RPMI8226 (cell line): ENCODE measurements around the gene MT1HL1.
A peak's percentile ranks its signal among the peaks of the same experiment; 100 is the strongest.
"Not testable (repeated sequence)": the region's sequence is repeated elsewhere in the genome, so short reads cannot be mapped to it uniquely, and the experiment has no call there.

Experiments
- DNase-seq: peaks from one replicate; pipeline ENCODE4 v3.0.0-alpha.2; 2015

MT1HL1 gene

DNA sequence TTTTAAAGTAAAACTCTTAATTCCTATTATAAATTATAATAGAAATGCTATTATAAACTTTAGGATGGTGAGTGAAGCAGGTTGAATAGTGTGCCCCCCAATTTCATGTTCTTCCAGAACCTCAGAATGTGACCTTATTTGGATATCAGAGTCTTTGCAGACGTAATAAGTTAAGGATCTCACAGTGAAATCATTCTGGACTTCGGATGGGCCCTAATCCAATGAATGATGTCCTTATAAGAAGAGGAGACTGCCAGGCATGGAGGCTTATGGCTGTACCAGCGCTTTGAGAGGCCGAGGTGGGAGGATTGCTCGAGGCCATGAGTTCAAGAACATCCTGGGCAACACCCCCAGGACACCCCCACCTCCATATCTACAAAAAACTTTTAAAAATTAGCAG lies 9.4 kb upstream of the MT1HL1 start:
- DNase-seq = no peak

DNA sequence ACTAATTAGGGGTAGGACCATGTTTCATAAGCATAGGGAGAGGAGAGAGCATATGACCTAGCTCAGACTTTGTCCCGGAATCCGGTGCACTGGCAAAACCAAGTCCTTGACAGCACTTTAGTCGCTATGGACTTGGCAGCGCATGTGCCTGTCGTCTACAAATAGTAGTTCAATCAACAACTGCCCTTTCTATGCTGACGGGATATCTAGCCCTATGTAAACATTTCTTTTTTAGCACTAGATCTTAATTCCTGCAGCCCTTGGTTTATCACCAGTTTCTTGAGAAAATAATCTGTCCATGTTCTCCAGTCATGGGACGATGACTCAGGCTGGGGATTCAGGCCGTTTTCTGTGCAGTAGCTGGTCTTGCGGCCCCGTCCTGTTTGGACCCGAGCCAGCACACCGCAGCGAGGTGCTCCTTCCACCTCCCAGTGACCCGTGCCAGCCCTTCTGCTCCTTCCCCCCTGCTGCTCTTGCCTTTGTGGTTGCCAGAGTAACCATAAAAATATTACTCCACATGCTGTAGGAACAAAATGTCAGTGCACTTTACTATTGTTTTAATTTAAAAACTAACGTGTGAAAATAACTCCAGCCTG lies 8.6 kb upstream of the MT1HL1 start:
- peak; percentile 87 for DNase-seq

DNA sequence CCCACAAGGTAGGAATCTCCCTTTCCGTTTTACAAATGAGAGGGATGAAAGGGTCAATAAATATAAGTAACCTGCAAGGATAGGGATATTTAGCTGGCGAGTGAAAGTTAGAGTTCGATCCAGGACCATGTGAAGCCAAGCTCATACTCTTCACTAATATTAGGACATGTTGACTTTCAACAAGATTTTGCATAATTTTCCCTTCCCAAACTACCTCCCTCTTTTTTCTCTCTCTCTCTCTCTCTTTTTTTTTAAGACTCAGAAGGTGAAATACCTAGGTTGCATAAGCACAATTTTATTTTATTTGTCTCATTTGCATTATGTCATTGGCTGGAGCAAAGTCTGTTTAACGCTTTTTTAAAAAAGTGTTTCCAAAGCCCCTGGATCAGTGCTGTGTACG lies 8.1 kb upstream of the MT1HL1 start:
- no peak for DNase-seq

DNA sequence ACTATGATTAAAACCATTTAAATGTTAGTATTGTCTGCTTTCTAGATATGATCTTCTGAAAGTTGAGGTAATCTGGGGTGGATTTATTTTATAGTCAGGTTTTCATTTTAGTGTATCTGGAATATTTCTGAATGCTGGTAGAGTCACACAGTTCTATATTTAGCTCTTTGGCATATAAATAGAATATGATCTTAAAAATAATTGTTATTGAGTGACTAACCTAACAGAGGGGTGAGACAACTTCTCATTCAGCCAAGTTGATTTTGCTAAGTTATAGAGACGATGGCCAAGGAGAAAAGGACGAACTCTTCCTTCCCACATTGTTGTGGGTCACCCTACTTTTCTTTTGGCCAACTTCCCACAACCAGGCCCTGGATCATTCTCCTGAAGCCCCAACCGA lies 7.2 kb upstream of the MT1HL1 start:
- no peak for DNase-seq

DNA sequence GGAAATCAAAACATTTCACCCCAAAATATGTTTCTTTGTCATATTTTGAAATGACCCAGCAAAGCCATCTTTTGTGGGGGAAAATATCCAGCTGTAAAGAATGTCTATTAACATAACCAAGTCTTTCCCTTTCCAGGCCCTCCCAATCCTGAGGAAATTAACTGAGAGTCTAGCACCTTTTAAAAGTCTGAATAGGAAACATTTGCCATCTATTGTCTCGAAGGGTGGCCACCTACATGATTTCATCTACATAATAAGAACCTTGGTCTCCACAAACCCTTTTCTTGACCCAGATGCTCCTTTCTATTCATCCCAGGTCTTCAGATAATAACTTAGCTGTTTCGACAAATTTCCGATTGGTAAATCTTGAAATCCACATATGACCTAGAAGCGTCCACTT lies 5.4 kb upstream of the MT1HL1 start:
- DNase-seq = no peak

DNA sequence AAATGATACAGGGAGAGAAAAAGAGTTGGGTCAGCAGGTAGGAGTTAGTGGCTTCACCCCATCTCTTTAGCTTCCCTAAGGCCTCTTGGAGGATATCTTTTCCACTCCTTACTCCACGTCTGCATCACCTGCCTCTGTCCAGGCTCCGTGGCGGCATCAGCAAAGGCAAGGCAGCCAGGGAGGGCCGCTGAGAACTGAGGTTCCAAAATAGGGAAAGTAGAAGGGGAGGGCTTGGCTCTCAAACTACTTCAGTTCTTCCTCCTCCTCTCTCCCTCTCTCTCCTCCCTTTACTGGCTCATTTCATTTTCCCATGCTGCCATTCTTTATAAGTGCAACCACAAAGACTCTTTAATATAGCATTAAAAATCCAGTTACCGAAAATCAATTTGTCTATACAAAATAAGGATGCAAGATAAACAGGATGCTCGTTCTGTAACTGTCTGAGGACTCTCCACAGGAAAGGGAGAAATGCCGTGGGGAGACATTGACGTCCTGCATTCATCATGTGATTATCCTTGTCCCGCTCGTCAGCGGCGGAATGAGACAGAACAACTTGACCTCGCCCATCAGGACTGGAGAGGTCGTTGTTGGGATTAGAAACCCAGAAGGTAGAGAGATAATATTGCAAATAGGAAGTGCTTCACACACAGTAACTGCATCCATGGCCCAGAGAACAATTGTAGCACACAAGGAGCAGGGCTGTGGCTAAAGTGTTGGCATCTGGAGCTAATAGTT lies 3.1 kb upstream of the MT1HL1 start:
- DNase-seq = no peak

DNA sequence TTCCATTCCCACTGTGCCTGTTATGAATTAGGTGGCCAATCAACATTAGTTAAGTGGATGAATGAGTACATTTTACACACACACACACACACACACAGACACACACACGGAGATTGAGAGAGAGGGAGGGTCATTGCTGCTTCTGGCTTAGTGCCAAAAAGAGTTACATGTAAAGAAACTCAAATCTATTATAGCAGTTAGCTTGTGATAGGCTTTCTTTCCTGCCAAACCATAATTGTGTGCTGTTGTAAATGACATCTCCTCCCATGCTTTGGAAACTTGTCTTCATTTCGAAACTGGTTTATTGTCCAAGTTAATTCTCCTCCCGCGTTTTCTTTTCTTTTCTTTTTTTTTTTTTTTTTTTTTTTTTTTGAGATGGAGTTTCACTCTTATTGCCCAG lies 1.4 kb upstream of the MT1HL1 start:
- DNase-seq = no peak

DNA sequence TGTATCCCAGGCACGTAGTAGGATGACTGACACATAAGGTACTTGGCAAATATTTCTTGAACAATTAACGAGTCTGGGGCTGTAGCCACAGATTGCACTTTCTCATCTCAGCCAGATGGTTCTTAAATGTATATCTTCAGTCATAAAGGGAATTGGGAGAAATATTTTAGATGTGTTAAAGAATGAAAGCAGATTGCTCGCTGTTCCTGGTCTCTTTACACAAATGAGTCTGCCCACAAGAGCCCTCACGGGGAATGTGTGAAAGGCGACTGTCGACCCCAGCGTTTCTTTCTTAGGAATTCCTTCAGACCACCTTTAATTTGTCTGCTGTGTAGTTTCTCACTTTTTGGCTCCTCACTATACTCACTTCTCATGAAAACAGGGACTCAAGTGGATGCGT lies 725 bp downstream of the MT1HL1 start:
- DNase-seq = no peak

DNA sequence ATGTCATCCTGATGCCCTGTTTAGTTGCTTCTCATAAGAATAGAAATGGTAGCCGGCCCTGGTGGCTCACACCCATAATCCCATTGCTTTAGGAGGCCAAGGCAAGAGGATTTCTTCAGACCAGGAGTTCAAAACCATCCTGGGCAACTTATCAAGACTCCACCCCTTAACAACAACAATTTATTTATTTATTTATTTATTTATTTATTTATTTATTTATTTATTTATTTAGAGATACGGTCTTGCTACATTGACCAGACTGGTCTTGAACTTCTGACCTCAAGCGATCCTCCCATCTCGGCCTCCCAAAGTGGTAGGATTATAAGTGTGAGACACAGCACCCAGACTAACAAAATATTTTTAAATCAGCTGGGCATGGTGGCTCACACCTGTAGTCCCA lies 4.0 kb downstream of the MT1HL1 start:
- no peak for DNase-seq

DNA sequence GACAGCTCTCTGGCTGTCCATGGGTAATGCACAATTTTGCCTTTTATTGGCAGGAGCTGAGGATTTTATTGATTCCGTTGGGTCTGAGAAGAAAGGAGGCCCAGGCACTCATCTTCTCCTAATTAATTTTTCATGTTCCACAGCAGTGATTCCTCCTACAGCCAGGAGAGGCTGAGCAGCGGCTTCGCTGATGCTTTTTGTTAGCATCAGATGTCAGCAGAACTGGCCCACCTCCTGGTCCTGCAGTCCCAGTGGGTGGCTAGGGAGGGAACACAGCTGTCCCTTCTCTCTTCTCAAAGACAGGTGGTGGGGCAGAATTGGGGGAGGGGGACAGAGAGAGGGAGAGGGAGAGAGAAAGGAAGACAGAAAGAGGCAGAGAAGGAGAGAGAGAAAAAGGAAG lies 5.7 kb downstream of the MT1HL1 start:
- DNase-seq = no peak

DNA sequence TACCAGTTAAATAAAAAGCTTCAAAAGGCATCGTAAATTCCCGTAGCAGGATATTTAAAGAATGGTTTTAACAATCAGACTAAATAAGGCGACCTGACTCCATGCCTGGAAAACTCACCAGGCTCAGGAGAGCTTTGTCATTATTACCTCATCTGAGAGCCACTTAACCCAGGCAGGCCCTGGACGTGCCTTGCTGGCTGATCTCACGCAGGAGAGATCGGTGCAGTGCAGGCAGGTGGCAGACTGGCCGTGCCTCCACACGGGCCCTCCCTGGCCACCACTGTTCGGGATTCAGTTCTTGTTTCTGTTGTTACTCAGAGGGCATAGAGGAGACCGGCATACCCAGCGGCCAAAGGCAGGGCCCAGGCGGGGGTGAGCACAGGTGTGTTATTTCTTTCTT lies 6.4 kb downstream of the MT1HL1 start:
- DNase-seq = peak; percentile 66

DNA sequence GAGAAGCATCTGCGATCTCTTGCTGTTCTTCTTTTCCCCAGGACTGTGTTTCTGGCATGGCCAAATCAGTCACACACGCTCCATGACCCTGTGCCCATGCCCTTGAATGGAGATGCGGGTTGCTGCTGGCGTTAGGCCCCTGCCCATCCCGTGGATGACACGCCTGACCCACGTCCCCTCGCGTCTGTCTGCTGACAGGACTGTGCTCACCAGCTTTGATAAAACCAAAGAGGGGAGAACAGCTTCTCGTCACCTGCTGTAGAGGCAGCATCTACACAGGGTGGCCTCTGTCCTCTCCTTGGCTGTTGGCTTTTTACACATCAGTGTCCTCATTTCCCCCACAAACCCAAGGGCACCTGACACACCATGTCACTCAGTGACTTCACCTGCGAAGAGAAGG lies 6.9 kb downstream of the MT1HL1 start:
- no peak for DNase-seq

DNA sequence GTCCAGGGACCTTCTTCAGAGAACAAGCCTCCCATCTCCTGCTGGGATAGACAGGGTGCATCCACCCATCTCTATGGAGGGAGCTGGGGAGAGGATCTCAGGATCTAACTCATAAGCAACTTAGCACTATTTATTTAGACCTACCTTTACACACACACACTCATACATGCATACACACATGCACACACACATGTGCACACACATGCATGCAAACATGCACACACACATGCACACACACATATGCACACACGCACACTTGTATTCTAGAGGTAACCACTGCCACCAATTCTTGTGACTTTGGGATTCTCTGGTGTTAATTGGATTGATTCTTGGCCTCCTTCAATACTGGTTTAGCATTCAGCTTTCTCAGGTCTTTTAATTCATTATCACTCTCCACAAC lies 9.8 kb downstream of the MT1HL1 start:
- DNase-seq = no peak

DNA sequence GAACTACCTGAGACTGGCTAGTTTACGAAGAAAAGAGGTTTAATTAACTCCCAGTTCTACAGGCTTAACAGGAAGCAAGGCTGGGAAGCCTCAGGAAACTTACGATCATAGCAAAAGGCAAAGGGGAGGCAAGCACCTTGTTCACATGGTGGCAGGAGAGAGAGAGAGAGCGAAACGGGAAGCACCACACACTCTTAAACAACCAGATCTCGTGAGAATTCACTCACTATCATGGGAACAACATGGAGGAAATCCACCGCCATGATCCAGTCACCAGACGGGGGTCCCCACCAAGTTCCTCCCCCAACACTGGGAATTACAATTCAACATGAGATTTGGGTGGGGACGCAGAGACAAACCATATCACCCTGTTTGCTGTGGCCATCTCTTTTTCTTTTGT lies 11.8 kb downstream of the MT1HL1 start:
- DNase-seq = no peak

DNA sequence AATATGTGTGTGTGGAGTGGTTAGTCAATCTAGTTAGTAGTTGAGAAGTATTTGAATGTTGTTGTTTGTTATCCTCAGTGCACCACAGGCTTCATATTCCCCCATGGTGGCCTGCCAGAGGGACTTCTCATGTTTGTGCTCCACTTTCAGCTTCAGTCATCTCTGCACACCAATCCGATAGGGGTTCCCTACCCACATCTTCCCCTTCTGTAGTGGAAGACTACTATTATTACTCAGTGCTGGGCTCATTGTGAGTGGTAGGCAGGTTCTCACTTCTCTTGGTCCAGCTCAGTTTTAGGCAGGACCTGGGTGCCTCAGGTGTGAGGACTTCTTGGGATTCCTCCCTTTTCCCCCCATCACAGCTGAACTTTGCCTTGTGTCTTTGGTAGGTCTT lies 14.2 kb downstream of the MT1HL1 start:
- DNase-seq = no peak

DNA sequence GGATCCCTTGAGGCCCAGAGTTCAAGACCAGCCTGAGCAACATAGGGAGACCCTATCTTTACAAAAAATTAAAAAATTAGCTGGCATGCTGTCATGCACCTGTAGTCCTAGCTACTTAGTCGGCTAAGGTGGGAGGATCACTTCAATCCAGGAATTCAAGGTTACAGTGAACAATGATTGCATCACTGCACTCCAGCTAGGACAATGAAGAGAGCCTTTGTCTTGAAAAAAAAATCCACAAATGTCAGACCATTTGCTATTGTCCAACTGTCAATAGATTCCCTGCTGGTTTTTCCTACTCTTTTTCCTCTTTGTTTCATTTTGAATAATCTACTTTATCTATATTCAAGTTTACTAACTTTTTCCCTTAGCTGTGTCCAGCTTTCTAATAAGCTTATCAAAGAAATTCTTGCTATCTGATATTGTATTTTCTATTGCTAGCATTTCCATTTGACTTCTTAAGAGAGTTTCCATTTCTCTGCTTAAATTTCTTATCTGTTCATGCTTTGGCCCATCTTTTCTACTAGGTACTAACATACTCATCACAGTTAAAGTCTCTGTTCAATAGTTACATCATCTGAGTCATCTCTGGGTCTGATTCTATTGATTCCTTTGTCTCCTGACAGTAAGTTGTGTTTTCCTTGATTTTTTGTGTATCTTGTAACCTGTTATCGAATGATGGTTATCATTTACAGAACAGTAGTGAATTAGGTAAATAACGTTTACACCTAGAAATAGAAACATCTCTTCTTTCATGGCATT lies 14.8 kb downstream of the MT1HL1 start:
- no peak for DNase-seq

DNA sequence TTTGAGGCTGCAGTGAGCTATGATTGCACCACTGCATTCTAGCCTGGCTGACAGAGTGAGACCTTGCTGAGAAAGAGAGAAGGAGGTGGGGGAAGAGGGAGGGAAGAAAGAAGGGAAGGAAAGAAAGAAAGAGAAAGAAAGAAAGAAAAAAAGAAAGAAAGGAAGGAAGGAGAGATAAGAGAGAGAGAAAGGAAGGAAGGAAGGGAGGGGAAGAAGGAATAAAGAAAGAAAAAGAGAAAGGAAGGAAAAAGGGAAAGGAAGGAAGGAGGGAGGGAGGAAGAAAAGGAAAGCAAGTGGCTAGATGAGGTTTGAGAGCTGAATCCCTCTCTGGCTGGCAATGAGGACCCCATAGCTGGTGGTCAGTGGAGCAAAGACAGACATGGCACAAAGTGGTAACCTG lies 20.4 kb downstream of the MT1HL1 start:
- no peak for DNase-seq

DNA sequence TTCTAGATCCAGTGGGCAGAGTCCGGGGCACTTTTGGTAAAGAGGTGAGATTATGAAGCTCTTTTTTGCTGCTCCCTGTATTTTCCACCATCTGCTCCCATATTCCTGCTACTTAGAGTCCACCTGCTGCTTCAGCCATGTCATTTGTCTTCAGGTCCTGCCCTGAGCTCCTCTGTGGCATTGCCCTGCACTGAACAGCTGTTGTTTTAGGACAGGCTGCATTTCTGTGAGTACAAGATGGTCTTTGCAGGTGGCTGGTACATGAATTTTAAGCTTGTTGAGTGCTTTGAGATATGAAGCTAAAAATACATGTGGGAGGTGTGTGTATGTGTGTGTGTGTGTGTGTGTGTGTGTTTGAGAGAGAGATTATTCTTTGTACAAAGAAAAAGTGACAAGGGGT lies 21.9 kb downstream of the MT1HL1 start:
- DNase-seq = no peak

DNA sequence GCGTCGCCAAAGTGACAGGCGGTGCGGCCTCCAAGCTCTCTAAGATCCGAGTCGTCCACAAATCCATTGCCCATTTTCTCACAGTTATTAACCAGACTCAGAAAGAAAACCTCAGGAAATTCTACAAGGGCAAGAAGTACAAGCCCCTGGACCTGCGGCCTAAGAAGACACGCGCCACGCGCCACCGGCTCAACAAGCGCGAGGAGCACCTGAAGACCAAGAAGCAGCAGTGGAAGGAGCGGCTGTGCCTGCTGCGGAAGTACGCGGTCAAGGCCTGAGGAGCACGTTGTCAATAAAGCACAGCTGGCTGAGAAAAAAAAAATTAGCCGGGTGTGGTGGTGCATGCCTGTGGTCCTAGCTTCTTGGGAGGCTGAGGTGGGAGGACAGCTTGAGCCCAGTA lies 22.8 kb downstream of the MT1HL1 start:
- DNase-seq = not testable (repeated sequence)

DNA sequence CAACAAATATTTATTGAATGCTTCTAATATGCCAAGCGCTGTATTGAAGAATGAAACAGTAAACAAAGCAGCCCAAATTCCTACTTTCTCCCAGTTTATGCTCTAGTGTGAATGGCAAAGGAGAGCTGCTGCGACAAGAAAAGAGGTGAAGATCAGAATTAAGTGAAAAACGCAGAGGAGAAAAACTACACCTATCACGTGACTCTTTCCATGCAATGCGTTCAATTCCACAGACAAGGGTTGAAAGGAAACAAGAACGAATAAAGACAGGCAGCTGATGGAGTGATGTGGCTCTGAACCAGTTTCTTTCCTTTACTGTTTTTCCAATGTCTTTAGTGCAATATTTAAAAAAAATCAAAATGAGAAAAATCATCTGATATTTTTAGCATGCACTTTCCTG lies 23.6 kb downstream of the MT1HL1 start:
- no peak for DNase-seq

DNA sequence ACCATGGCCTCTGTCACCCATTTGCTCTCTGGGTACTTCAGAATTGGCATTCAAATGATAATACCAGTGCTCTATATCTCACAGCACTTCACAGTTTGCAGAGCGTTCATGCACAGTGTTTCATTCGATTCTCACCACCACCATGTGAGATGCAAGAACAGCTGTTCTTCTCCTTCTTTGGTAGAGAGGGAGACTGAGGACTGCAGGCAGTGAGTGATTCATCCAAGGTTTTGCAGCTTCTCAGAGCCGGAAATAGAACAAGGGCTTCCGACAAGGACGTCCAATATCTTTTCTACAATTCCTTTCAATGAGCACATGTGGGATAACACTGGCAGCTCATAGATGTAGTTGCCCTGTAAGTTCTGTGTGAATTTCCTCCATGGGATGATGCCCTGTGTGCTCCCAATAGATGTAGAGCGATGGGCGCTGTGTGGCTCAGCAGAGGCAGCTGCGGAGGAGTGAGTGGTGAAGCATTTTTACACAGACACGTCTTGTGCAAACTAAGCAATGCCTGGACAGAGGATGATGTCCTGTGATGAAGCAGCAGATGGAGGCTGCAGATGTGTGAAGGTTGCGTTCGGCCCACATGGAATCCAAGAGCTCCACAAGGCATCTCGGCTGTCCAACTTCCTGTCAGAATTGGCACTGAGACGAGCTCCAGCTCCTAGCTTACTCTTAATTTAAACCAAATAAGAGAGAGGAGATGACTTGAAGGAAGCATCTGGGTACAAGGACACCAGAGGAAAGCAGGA lies 24.9 kb downstream of the MT1HL1 start:
- DNase-seq = no peak

DNA sequence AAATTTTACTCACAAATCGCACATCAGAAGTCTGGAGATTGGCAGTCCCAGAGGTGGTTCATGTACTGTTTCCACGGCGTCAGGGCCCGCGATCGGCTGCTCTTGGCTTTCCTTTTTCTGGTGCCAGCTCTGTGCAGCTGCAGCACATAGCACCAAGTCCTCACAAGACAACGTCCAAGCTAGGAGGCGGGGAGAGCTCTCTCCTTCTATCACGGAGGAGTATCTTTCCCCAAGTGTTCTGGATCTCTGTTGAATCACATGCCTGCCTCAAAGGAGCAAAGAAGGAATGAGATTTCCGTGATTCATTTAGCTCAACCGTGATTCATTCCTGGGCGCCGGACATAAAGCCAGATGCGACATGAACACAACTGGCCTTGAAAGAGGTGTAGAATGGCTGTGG lies 25.5 kb downstream of the MT1HL1 start:
- DNase-seq = peak; percentile 17

DNA sequence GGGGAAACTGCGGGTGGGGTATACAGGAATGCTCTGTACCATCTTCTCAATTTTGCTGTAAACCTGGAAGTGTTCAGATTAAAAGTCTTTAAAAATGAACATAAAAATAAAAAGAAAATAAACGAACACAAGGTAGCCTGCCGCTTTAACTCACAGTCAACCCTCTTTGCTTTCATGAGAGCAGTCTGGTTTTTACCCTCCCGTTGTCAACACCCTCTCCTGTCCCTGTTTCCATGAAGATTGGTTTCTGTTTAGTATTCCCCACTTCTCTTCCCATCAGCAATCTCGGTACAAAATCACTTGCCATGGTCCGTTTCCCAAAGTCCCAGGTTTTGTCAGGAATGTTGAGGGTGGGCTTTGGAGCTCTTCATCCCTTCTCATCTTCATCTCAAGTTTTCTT lies 28.8 kb downstream of the MT1HL1 start:
- DNase-seq = no peak

DNA sequence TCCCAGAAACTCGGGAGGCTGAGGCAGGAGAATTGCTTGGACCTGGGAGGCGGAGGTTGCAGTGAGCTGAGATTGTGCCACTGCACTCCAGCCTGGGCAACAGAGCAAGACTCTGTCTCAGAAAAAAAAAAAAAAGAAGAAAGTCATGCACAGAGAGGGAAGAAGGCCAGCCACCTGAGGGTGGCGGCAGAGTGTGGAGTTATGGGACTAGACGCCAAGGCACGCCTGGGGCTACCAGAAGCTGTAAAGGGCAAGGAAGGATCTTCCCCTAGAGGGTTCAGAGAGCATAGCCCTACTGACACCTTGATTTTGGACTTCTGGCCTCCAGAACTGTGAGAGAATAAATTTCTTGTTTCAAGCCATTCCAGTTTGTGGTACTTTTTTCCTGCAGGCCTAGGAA lies 30.2 kb downstream of the MT1HL1 start:
- peak; percentile 81 for DNase-seq
